ENCODE data around the gene AR.

- TF ChIP-seq CTCF (IDR thresholded peaks at IDR 0.05; ENCODE audit: poor library complexity) (no peak), EZH2 (IDR thresholded peaks at IDR 0.05; ENCODE audit: borderline replicate concordance) (no peak)
Measured at GRCh38 chrX:67697452-67697851, 153.6 kb downstream of the AR start.

Data from hepatocyte (in vitro differentiated cells).